Tibial nerve (tissue), 4 donors: ENCODE measurements around the gene MOB2. TPM values are rescaled to one million over a fixed set of nuclear protein-coding genes. Genes with fewer than 3 reads are reported as not detected.

Source experiments
- DNase-seq, 2 donors: peaks; one replicate each; pipeline ENCODE4 v3.0.0-alpha.2; 2019; ENCODE audit warnings: low spot score in 2 of 2
- H3K27ac ChIP-seq, 4 donors: fragments of 200-600 bp; sonication (generic) in 3 of 4; one replicate each; pipeline ENCODE4 v1.5.1; 2017 to 2019; ENCODE audit warnings: mild to moderate bottlenecking in 1 of 4
- H3K27me3 ChIP-seq, 2 donors: fragments of 200-600 bp; sonication (generic) in 1 of 2; one replicate each; pipeline versions ENCODE4 v1.5.1 to v1.6.0; 2017 to 2019
- H3K36me3 ChIP-seq, 3 donors: fragments of 200-600 bp; sonication (generic); one replicate each; pipeline ENCODE4 v1.5.1; 2018 to 2019
- H3K4me1 ChIP-seq, 4 donors: fragments of 200-600 bp; sonication (generic) in 3 of 4; one replicate each; pipeline ENCODE4 v1.5.1; 2017 to 2019
- H3K4me3 ChIP-seq, 4 donors: fragments of 200-600 bp; sonication (generic) in 3 of 4; one replicate each; pipeline ENCODE4 v1.5.1; 2017 to 2019; ENCODE audit warnings: mild to moderate bottlenecking in 1 of 4, moderate library complexity in 1 of 4
- H3K9me3 ChIP-seq, 4 donors: fragments of 200-600 bp; sonication (generic) in 3 of 4; one replicate each; pipeline ENCODE4 v1.5.1; 2017 to 2019
- CTCF ChIP-seq, 5 experiments: fragments of 200-600 bp in 3 of 5; fragments of 450-650 bp in 2 of 5; sonication (generic) in 3 of 5; IDR thresholded peaks; one replicate each; pipeline ENCODE4 v1.5.1; 2016 to 2019; ENCODE audit warnings: antibody characterized with exemption in 5 of 5, mild to moderate bottlenecking in 3 of 5, moderate library complexity in 2 of 5
- EP300 ChIP-seq, 2 donors: sonication (generic); formaldehyde crosslinking; IDR thresholded peaks; one replicate each; pipeline ENCODE4 v1.6.1; 2017; ENCODE audit warnings: antibody characterized with exemption in 2 of 2, mild to moderate bottlenecking in 1 of 2
- POLR2A ChIP-seq, 2 donors: fragments of 450-650 bp; IDR thresholded peaks; one replicate each; pipeline ENCODE4 v1.6.1; 2017; ENCODE audit warnings: antibody characterized with exemption in 2 of 2, mild to moderate bottlenecking in 2 of 2, moderate library complexity in 2 of 2
- WGBS, 2 donors: methylation state at CpG; one replicate each; pipeline ENCODE4 v1.1.5; 2018; 5-methylcytosine and 5-hydroxymethylcytosine counted together
- total RNA-seq, 4 donors: library from RNA; depleted of rRNA; stranded (reverse); fragments of >200 nt; gene quantifications; one replicate each; pipeline ENCODE4 v1.1.0, GENCODE V29; 2016

Gene MOB2
- total RNA-seq, 4 donors from 2014 or later, result 42.3 to 55.1 (median 46.9) TPM

DNA sequence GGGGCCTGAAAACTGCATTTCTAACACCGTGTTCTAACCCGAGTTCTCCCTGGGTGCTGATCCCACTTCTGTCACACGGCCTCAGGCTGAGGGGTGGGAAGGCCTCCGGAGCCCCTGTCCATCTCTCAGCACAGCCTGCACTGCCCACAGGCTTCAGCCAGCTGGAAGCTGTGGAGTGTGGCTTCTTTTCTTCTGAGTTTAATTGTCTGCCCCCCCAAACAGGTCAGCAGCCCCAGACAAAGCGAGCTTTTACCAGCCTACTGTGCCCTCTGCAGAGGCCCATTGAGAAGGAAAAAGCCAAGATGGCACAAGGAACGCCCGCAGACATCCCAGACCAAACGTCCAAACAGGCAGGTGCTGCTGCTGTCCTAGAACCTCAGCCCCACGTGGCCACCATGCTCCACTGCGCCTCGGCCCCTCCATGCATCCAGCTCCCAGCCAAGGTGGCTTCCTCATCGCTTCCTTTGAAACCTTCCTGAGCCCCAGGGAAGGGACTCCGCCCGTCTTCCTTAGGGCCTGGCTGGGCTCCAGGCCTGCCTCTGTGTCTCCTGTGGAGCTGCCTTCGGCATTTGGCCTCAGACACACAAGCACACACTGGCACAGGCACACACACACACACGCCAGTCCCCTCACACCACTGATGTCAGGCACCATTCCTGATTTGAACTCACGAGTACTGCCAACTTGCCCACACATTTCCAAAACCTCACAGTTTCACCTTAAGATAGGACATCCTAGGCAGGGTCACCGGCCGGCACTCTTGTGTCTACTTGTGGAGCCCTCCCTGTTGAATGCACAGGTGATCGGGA is 1.7 kb downstream of the MOB2 start:
- peaks cover 0 to 13% (median 6%) of the 10 kb centered on the region in 3 donors for H3K36me3 ChIP-seq
- H3K27ac ChIP-seq, result peak overlapping the region in 3 of 4 donors; percentile 61 to 88 (median 83)
- H3K27me3 ChIP-seq, result no peaks in the 10 kb centered on the region
- DNase-seq, result no peak
- H3K9me3 ChIP-seq, result no peaks in the 10 kb centered on the region
- 52 to 60% methylated on average over 14 to 20 of the region's 20 CpGs for WGBS, 2 donors
- H3K4me3 ChIP-seq, result peak overlapping the region in 2 of 4 donors; percentile 20 to 41
- TF ChIP-seq EP300 (IDR thresholded peaks at IDR 0.05), result no peak
- no peak for TF ChIP-seq POLR2A (IDR thresholded peaks at IDR 0.05)
- peak in 1 of 5 experiments; percentile 5 for TF ChIP-seq CTCF (IDR thresholded peaks at IDR 0.05)
- H3K4me1 ChIP-seq, result peaks cover 0 to 99% (median 66%) of the 10 kb centered on the region in 4 donors

DNA sequence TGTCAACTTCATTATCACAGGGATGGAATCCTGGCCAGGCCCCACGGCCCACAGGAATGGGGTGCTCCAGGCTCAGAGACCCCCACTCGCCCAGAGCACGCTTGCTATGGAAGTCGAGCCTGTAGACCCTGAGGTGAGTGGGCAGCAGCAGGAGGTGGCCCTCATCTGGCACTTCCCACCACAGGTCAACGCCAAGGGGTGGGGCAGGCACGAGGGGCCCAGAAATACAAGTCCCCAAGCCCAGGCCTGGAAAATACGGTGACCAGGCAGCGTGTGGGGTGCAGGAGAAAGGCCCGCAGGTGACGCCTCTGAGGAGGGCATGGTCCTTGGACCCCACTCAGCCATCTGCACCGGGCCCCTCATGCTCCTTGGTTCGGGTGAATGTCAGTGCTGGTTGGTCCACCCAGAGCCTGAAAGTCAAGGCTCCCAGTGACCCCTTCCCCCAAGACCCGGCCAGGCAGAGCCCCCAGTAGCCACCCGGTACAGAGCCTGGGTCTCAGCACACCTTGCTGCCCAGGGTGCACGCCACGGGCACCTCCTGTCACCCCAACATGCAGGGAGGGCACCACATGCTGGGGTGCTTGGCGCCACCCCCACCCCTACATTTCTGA is 2.4 kb downstream of the MOB2 start:
- H3K36me3 ChIP-seq, result peaks cover 0 to 20% (median 6%) of the 10 kb centered on the region in 3 donors
- H3K27me3 ChIP-seq, result no peaks in the 10 kb centered on the region
- H3K4me1 ChIP-seq, result peaks cover 0 to 92% (median 65%) of the 10 kb centered on the region in 4 donors
- 85 to 90% methylated on average over 17 of the region's 17 CpGs for WGBS, 2 donors
- no peak for TF ChIP-seq EP300 (IDR thresholded peaks at IDR 0.05)
- TF ChIP-seq CTCF (IDR thresholded peaks at IDR 0.05), result no peak
- TF ChIP-seq POLR2A (IDR thresholded peaks at IDR 0.05), result no peak
- H3K4me3 ChIP-seq, result no peak overlapping the region
- H3K27ac ChIP-seq, result peak overlapping the region in 3 of 4 donors; percentile 24 to 88 (median 83)
- no peaks in the 10 kb centered on the region for H3K9me3 ChIP-seq
- no peak for DNase-seq

DNA sequence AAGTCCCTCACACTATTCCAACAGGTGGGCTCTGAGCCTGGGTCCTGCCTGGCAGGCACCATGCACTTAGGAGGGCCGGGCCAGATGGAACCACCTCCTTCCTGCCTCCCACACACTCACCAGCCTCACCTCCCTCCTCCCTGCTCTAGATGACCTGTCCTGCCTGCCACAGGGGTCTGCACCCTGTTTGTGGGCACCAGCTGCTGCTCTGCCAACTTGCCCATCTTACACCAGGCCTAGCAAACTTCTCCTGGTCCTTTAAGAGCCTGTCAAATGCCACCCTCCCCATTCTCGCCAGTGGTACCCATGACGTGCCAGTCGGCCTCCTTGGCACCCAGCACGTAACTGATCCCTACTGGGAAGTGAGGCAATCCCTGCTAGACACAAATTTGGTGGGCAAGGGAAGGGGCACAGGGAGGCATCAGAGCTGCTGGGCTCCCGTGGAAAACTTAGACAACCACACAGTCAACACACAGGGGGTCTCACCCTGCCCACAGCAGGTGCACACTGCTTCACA is 3.1 kb downstream of the MOB2 start:
- TF ChIP-seq EP300 (IDR thresholded peaks at IDR 0.05), result no peak
- TF ChIP-seq POLR2A (IDR thresholded peaks at IDR 0.05), result no peak
- no peak for TF ChIP-seq CTCF (IDR thresholded peaks at IDR 0.05)
- Histone ChIP-seq H3K9me3 (no peaks in the 10 kb centered on the region), H3K4me1 (peaks cover 0 to 85% (median 60%) of the 10 kb centered on the region in 4 donors), H3K36me3 (peaks cover 0 to 27% (median 6%) of the 10 kb centered on the region in 3 donors), H3K27me3 (no peaks in the 10 kb centered on the region), H3K4me3 (no peak overlapping the region), H3K27ac (peak overlapping the region; percentile 43 to 88 (median 66))
- 41 to 50% methylated on average over 5 to 6 of the region's 6 CpGs for WGBS, 2 donors
- no peak for DNase-seq

DNA sequence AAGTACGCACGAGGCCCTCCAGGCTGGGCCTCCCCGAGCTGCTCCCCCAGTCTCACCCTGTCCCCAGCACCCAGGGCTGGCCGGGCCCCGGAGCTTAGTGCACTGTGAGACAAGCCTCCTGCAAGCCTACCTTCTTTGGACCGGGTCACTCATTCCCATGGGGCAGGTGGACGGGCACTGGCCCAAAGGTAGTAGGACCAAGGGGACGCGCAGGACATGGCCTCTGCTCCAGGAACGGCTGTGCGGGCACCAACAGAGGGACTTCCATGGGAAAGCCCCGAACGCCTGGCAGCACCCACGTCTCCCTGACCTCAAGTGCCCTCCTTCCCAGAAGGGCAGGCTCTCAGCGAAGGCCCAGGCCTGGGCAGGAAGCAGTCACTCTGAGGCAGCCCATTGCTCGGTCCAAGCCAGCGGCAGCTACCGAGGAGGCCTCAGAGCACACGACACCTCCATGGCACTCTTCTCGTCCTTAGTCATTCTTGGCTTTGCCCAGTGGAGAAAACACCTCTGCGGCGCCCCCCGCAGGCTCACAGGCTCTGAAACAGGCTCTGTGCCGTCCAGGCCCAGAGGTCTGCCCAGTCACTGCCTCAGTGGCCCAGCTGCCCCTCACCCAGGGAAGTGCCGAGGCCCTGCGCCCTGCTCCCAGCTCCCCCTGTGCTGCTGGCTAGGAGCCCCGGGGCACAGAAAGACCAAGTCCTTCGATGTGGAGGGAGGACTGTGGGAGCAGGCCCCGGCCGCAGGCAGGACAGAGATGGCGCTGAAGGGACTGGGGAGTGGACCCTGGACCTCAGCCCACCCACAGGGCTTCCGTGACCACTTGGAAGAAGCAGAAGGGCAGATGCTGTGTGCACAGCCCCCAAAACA is 3.8 kb downstream of the MOB2 start:
- H3K27ac ChIP-seq, result peak overlapping the region; percentile 43 to 88 (median 66)
- no peak overlapping the region for H3K4me3 ChIP-seq
- WGBS, 2 donors, result 63% methylated on average over 25 to 32 of the region's 32 CpGs
- H3K9me3 ChIP-seq, result no peaks in the 10 kb centered on the region
- no peak for TF ChIP-seq CTCF (IDR thresholded peaks at IDR 0.05)
- no peak for TF ChIP-seq POLR2A (IDR thresholded peaks at IDR 0.05)
- peak in 1 of 2 donors; percentile 17 for TF ChIP-seq EP300 (IDR thresholded peaks at IDR 0.05)
- peaks cover 0 to 78% (median 53%) of the 10 kb centered on the region in 4 donors for H3K4me1 ChIP-seq
- H3K36me3 ChIP-seq, result peaks cover 0 to 33% (median 6%) of the 10 kb centered on the region in 3 donors
- DNase-seq, result no peak
- no peaks in the 10 kb centered on the region for H3K27me3 ChIP-seq
